HG03354 (cell line): Measurements from ENCODE around the gene ZNF2.
"Not testable (repeated sequence)": the region's sequence is repeated elsewhere in the genome, so short reads cannot be mapped to it uniquely, and the experiment has no call there.

Experiments used
- ATAC-seq: cut with Tn5 transposase; IDR thresholded peaks from one replicate; pipeline ENCODE4 v1.9.1; 2021; ENCODE audit warnings: mild to moderate bottlenecking; ENCODE audit not compliant: unreplicated experiment, poor library complexity, severe bottlenecking

Gene ZNF2

DNA sequence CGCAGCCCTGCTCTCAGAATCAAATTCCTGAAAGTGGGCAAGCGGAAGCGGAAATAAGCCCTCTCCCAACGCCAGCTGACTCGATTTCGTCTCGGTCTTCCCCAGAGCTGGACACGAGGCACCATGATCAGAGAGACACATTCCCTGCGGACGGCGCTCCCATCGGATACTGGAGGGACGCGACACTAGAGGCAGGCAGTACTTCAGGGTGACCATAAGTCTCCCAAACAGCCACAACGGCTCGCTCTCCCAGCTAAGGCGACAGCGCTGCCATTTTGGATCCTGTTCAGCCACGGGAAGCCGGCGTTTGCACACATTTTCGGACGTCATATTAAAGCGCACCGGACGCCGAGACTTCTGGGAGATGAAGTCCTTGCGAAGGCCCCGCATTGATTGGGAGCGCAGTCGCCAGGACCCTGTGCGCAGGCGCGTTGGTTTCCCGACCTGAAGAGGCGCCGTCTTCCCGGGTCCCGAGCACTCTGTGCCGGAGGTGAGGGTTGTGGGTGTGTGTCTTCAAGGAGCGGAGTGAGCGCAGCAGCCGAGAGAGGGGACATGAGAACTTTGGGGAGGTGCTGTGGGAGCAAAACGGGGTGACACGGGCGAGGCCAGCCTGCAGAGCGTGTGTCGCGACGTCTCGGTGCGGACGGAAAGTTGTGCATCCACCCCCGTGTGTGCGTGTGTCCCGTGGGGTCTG, at the start of gene ZNF2:
ZNF2 (plus strand) TSS at position 439 of the 694 bp plus-strand sequence. CDS start 10,418 bp downstream, outside the sequence.
- ATAC-seq: peak; percentile 94

DNA sequence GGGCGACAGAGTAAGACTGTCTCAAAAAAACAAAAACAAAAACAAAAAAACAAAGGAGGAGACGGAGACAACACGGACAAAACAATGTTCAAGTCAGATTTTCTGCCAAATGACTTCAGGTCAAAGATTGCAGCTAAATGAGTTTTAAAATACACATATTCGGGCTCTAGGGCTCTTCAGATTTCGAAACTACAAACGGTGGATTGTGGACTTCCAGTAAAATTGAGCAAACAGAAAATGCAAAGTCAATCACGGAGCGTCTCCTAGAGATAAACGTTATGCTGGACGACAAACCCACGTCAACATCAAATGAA, 44.6 kb upstream of the ZNF2 start:
- ATAC-seq: peak; percentile 5

DNA sequence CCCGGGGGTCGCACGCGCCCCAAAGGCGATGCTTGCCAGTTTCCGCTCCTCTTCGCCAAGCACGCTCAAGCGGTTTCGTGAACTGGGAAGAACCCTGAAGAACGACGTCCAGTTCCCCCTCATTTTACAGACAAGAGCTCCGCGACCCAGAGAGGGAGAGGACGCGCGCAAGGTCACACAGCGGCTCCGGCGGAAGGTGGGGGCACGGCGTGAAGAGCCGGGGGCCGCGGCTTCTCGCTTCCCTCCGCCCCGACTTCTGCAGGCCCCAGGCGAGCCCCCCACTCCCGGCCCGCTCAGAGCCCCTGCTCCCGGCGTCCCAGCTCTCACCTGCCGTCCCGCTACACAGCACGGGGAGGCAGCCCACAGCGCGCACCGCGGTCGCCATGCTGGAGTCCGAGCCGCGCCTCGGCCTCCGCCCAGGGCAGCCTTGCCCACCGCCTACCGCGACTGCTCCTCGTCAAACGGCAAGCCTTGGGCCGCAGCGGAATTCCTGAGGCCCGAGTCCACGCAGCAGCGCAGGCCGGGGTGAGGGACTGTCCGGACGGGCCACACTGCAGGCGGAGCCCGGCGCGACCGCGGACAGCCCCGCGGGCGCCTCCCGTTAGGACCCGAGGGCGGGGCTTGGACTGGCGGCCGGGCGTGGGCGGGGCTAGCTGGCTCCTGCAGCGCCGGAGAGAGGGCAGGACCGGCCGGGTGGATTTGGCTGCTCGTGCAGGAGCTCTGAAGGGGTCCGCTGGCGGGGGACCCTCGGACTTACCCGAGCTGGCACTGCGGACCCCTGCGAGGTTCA, 44.0 kb upstream of the ZNF2 start, which contains the start of gene MRPS5:
MRPS5 (minus strand) TSS at position 402 of the 790 bp plus-strand sequence; CDS start at position 385, 17 bp downstream.
- ATAC-seq: peak; percentile 96

DNA sequence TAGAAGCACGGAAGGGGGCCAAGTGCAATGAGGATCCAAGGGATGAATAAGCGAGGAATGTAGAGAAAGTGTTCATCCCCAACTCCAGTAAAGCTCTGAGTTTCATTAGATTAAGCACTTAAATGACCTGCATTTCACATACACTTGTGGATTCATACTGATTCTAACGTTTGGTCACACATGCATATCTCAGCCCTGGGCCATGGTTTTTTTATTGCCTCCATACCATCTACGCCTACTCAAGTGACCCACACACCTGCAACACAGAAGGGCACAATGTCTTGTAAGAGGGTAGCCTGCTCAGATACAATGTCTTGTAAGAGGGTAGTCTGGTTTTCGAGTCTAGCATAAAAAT, 43.4 kb upstream of the ZNF2 start:
- ATAC-seq: peak; percentile 15

DNA sequence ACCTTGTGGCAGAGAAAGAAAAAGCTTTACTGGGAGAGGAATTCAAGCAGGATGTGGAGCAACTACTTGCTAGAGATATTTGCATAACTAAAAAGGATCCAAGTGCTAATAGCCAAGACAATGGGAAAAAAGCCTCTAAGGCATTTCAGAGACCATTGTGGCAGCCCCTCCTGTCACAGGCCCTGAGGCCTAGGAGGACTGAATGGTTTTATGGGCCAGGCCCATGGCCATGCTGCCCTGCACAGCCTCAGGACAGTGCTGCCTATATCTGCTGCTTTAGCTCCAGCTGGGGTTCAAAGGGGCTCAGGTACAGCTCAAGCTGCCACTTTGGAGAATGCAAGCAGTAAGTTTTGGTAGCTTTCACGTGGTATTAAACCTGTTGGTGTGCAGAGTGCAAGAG, 26.9 kb upstream of the ZNF2 start:
- no peak for ATAC-seq

DNA sequence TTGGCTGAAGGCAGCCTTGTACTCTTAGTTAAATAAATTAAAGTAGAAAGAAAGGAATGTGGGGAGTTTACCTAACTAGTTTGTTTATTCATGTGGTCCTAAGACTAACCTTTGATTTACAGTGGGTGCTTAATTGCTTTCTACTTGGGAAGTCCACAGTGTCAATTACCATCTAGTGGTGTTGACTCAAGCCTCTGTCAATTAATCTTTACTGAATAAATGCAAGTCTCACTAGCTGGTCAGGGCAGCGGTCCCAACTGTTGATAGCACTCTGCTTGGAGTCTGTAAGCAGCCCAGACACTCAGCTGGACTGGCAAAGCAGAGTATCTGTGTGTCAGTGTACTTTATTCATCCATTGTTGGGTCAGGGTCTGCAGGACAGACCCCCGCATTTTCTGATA, 21.8 kb upstream of the ZNF2 start:
- ATAC-seq: no peak

DNA sequence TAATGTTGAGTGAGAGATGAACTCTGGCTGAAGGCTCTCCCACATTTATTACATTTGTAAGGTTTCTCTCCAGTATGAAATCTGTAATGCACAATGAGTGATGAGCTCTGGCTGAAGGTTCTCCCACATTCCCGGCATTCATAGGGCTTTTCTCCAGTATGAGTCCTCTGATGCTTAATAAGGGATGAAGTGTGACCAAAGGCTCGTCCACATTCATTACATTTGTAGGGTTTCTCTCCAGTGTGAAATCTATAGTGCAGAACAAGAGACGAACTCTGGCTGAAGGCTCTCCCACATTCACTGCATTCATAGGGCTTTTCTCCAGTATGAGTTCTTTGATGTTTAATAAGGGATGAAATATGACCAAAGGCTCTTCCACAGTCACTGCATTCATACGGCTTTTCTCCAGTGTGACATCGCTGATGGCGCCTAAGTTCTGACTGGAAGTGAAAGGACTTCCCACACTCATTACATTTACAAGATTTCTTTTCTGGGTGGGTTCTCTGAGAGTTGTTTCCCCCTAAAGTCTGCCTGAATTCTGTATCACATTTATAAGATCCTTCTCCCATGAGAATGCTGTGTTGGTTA, 16.1 kb upstream of the ZNF2 start:
- no peak for ATAC-seq

DNA sequence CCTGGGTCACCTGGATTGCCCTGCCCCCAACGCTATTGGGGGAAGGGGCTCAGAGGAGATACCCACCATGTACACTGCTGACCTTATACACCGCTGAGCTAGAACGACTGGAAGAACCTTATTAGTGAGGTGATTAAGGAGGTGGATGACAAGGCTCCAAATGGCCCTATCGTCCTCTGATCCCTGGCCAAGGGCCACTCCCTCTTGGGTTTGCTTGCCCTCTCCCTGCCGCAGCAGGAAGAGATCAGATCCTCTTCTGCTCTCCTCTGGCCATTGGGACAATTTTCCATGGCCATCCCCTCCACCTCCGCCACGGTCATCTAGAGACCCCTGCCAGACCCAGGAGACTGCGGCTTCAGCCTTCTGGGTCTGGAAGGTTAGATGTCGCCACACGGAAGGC, 7.2 kb upstream of the ZNF2 start:
- no peak for ATAC-seq

DNA sequence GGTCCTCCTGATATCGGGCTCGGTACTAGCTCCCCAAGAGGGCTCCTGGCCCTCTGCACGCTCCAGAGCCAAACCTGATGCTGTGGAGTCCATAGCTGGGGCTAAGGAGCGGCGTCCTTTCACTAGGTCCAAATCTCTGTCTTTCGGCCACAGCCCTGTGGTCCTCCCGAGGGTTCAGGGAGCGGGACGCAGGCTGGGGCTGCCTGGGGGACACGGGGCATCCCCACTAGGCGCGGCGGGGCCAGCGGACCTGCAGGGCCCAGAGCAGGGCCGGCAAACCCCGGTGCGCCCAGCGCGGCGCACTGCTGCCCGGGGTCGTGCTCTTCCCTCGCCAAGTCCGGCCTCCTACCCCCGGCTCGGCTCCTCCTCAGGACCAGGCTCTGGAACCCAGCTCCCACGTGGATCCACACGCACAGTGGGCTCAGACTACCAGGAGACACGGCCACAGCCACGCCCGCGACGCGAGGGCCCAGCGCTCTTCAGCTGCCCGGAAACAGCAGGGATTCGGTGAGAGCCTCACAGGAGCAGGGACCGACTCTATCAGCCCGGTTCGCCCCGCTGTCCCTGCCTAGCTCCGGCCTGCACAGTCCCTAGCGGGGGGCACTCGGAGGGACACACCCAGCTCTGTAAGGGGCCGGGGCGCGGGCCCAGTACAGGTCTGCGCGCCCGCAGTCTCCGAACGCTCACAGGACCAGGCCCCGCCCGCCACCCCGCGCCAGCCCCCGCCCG, 6.6 kb upstream of the ZNF2 start:
- ATAC-seq: peak; percentile 64

DNA sequence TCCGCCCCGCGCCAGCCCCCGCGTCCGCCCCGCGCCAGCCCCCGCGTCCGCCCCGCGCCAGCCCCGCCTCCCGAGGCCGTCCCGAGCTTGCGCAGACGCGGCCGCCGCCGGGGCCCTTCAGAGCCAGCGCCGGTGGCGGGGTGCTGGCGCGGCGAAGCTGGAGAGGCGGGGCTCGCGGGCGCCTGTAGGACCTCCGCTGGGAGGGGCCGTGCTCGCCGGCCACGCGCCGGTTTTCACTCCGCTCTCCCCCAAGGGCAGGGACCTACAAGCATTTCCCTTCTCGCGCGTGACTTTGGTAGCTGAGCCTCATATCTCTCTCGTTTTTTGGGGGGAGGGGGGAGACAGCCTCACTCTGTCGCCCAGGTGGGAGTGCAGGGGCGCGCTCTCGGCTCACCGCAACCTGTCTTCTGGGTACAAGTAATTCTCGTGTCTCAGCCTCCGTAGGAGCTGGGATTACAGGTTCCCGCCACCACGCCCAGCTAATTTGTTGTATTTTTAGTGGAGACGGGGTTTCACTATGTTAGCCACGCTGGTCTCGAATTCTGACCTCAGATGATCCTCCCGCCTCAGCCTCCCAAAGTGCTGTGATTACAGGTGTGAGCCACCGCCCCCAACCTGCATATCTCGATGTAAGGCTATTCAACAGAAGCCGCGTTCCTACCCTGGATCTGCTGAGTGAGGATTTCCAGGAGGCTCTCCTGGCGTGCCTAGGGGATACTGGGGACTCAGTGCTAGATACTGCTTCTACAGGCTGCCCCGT, 5.7 kb upstream of the ZNF2 start, which contains the start of gene ZNF514:
ZNF514 (minus strand) TSS at position 159 of the 760 bp plus-strand sequence. CDS start 6,595 bp downstream, outside the sequence.
- ATAC-seq: peak; percentile 91

DNA sequence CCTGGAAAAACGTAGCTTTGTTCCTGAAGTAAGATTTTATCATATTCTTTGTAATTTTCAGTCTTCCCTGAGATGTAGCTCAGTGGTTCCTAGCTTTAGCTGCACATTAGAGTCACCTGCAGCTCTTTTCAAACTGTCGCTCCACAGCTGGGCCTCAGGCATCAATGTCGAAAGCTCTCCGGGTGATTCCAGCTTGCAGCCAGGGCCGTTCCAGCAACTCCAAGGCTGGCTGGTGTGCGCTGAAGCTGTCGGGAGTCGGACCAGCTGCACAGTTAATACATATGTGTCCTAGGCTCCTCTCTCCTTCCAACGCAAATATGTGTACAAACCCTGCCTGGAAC, 609 bp upstream of the ZNF2 start:
- no peak for ATAC-seq

DNA sequence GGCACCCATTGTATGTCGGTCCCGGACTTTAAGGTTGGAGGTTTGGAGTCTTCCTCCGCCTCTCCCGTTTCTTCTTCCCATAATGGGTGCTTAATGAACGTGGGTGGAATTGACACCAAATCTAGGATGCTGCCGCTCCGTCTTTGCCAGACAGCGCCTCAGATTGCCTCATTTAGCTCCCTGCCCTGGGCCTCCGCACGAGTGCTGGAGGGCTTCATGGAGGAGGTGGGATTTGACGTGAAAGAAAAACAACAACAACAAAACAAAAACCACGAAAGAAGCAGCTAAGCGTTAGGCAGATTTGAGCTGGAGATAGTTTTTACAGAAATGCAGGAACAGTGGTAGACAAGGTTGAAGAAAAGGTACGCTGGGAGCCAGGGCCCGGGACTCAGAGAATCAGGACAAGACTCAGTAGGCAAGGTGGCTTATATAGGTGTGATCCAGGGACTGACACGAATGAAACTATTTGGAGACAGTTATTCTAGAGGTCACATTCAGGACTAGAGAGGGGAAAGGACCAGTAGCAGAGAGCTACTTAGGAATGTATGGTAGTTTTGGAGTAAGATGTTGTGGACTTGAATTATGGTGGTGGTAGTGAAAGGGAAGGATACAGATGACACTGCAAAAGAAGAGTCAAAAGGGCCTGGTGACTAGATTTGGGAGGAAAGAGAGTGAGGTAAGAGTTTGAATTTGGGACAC, 605 bp downstream of the ZNF2 start:
- ATAC-seq: no peak

DNA sequence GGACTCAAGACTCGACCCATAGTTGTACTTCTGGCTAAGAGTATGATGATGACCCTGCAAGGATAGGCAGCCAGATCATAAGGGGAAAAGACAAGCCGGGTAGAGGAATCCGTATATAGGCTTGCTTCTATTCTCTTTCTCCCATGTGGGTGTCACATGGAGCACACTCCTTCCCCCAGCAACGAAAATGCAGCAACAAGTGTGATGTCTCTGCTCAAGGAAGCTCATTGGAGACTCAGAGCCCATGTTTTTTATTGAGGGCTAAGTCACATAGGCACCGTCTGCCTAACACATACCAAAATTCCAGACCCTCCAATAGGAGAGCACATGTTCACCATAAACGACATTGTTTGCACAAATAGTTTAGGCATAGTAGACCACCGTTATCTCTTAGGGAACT, 6.3 kb downstream of the ZNF2 start:
- no peak for ATAC-seq

DNA sequence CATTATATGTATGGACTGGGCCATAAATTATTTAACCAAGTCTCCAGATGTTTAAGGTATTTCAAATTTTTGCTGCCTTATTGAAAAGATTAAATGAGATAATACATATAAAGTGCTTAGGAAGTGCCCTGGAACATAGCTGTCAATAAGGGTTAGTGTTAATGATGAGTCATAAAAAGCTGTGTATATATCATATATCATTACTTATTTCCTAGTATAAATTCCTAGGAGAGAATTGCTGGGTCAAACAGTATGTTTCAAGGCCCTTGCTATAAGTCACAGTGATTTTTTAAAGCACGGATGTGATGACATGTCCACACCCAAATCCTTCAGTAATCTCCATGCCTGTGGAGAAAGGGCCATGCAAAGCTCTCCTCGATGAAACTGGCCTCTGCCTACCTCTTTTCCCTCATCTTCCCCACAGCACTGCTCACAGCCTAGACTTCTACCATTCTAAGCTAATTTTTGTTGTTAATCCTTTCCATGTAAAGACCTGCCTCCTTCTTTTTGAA, 8.5 kb downstream of the ZNF2 start:
- ATAC-seq: no peak

DNA sequence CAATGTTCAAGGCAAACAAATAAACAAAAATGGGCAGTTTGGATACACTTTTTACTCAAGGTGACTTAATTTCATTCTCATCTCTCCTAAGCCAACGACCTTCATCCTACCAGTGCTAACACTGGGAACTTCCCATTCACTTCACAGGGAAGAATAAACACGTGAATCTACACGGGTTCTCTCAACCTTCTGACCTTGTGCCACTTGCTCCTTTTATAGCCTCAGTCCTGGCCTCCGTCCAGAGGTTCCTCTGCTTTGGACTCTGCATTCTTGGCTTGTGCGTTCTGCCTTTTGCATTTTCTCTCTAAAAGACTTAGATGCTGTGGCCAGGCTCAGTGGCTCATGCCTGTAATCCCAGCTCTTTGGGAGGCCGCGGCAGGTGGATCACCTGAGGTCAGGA, 13.8 kb downstream of the ZNF2 start:
- ATAC-seq: no peak

DNA sequence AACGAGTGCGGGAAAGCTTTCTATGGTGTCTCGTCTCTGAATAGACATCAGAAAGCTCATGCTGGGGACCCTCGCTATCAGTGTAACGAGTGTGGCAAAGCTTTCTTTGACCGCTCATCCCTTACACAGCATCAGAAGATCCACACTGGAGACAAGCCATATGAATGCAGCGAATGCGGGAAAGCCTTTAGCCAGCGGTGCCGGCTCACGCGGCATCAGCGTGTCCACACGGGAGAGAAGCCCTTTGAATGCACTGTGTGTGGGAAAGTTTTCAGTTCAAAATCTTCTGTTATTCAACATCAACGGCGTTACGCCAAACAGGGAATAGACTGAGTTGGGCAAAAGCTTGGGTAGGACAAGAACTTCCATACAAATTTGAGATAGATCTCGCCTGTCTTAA, 16.2 kb downstream of the ZNF2 start:
- ATAC-seq: no peak

DNA sequence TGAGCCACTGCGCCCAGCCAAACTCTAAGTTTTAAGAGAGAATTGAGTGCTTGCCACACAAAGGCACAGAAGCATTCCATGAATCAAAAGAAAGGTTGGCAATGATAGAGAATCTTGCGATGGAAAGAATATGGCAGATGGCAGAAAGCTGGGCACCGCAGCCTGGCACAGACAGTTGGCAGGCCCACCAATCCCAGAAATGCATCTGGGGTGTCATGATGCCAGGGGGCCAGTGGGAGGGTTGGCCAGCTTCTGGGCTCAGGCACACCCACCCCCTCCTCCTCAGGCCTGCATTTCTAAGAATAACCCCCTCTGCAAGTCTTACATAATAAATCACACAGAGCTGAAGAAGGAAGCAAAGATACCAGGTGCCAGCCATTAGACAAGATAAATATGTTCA, 19.6 kb downstream of the ZNF2 start:
- no peak for ATAC-seq

DNA sequence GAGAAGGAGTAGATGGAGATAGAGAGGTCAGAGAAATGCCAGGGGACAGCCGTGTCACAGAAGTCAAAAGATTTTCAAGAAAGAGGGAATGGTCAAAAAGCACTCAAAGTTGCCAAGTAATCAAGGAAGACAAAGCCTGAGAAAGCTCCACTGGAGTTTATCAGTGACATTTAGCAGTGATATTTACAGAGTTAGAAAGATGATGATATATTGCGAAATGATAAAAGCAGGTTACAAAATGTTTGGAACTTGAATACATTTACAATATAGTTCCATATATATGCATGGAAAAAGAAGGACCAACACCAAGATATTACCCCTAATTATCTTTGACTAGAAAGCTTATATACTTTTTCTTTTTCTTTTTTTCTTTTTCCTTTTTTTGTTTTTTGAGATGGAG, 20.4 kb downstream of the ZNF2 start:
- ATAC-seq: no peak

DNA sequence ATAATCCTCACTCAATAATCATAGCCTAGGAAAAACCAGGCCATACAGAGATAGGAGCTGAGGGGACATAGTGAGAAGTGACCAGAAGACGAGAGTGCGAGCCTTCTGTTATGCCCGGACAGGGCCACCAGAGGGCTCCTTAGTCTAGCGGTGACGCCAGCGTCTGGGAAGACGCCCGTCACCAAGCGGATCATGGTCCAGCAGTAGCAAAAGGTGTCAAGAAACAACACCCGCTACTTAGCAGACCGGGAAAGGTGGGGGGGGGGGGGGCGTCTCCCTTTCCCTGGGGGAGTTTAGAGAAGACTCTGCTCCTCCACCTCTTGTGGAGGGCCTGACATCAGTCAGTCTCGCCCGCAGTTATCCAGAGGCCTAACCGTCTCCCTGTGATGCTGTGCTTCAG, 27.3 kb downstream of the ZNF2 start:
- not testable (repeated sequence) for ATAC-seq
